ENCODE results near the gene NXPH4. TPM values are rescaled to one million over a fixed set of nuclear protein-coding genes. Genes with fewer than 3 reads are reported as not detected.

The NXPH4 gene
- total RNA-seq, 2 donors from 2014 or later = 0.81 TPM; not detected in 1

DNA sequence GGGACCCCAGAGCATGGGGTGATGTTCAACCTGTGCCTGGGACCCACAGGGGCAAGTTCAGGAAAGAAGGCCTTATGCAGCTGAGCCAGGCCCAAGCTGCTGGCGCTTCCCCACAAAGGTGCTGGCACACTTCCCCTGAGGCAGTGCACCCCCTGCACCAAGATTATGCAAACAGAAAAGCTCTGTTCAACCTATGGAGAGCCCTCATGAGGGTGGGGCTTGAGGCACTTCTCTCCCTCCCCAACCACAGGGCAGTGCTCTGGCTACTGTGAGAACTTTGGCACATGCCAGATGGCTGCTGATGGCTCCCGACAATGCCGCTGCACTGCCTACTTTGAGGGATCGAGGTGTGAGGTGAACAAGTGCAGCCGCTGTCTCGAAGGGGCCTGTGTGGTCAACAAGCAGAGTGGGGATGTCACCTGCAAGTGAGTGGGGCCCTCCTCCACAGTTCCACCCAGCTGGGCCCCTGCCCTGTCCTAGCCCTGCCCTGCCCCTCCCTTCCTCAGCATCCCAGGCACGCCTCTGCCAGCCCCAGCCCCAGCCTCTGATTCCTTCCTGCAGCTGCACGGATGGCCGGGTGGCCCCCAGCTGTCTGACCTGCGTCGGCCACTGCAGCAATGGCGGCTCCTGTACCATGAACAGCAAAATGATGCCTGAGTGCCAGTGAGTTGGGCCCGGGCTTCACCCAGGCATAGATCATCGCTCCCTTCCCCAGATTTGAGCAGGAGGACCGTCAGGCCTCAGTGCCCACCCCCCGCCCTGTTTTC lies 5.5 kb upstream of the NXPH4 start:
- H3K27me3 ChIP-seq (replicated peaks; ENCODE audit: insufficient read depth) = no peaks in the 10 kb centered on the region
- H3K4me3 ChIP-seq = no peak overlapping the region
- no peaks in the 10 kb centered on the region for H3K9me3 ChIP-seq
- peaks cover 56% of the 10 kb centered on the region for H3K36me3 ChIP-seq
- no peak for DNase-seq (ENCODE audit: low spot score)
- H3K4me1 ChIP-seq (ENCODE audit: control insufficient read depth in 1 of 2, low read depth in 2 of 2) = peaks cover 13 to 54% of the 10 kb centered on the region in 2 donors
- H3K27ac ChIP-seq = peak overlapping the region; percentile 59 to 71
- ATAC-seq (ENCODE audit: insufficient number of reproducible peaks, low FRiP score, low read depth) = no peak
- TF ChIP-seq, protein P1, sequence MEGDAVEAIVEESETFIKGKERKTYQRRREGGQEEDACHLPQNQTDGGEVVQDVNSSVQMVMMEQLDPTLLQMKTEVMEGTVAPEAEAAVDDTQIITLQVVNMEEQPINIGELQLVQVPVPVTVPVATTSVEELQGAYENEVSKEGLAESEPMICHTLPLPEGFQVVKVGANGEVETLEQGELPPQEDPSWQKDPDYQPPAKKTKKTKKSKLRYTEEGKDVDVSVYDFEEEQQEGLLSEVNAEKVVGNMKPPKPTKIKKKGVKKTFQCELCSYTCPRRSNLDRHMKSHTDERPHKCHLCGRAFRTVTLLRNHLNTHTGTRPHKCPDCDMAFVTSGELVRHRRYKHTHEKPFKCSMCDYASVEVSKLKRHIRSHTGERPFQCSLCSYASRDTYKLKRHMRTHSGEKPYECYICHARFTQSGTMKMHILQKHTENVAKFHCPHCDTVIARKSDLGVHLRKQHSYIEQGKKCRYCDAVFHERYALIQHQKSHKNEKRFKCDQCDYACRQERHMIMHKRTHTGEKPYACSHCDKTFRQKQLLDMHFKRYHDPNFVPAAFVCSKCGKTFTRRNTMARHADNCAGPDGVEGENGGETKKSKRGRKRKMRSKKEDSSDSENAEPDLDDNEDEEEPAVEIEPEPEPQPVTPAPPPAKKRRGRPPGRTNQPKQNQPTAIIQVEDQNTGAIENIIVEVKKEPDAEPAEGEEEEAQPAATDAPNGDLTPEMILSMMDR (IDR thresholded peaks at IDR 0.05) = no peak

DNA sequence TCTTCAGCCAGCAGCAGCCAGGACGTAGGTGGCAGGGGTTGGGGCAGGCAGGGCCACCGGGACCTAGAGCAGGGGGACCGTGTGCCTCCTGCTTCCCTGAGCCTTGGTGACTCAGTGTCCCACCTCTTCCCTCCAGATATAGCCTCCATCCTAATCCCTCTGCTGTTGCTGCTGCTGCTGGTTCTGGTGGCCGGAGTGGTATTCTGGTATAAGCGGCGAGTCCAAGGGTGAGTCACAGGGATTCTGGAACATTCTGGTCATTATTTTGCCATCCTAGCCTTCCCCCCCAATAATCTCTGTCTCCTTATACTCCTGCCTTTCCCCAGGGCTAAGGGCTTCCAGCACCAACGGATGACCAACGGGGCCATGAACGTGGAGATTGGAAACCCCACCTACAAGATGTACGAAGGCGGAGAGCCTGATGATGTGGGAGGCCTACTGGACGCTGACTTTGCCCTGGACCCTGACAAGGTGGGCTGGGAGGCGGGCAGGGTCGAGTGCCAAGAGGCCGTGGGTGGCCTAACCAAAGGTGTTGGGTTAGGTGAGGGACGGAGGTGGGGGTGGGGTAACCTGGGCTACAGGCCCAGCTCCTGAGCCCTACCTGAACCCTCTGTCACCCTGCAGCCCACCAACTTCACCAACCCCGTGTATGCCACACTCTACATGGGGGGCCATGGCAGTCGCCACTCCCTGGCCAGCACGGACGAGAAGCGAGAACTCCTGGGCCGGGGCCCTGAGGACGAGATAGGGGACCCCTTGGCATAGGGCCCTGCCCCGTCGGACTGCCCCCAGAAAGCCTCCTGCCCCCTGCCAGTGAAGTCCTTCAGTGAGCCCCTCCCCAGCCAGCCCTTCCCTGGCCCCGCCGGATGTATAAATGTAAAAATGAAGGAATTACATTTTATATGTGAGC lies 4.5 kb upstream of the NXPH4 start:
- TF ChIP-seq, protein P1 (IDR thresholded peaks at IDR 0.05) = no peak
- Histone ChIP-seq H3K27ac (peak overlapping the region; percentile 59 to 71), H3K27me3 (replicated peaks; ENCODE audit: insufficient read depth) (no peaks in the 10 kb centered on the region), H3K4me3 (no peak overlapping the region), H3K36me3 (peaks cover 47% of the 10 kb centered on the region), H3K9me3 (no peaks in the 10 kb centered on the region), H3K4me1 (ENCODE audit: control insufficient read depth in 1 of 2, low read depth in 2 of 2) (peaks cover 18 to 62% of the 10 kb centered on the region in 2 donors)
- ATAC-seq (ENCODE audit: insufficient number of reproducible peaks, low FRiP score, low read depth) (no peak), DNase-seq (ENCODE audit: low spot score) (no peak)

DNA sequence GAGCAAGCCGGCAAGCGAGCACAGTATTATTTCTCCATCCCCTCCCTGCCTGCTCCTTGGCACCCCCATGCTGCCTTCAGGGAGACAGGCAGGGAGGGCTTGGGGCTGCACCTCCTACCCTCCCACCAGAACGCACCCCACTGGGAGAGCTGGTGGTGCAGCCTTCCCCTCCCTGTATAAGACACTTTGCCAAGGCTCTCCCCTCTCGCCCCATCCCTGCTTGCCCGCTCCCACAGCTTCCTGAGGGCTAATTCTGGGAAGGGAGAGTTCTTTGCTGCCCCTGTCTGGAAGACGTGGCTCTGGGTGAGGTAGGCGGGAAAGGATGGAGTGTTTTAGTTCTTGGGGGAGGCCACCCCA lies 3.9 kb upstream of the NXPH4 start:
- no peak overlapping the region for H3K4me3 ChIP-seq
- peak overlapping the region; percentile 59 to 71 for H3K27ac ChIP-seq
- TF ChIP-seq, protein P1 (IDR thresholded peaks at IDR 0.05) = no peak
- peaks cover 20 to 68% of the 10 kb centered on the region in 2 donors for H3K4me1 ChIP-seq (ENCODE audit: control insufficient read depth in 1 of 2, low read depth in 2 of 2)
- peaks cover 42% of the 10 kb centered on the region for H3K36me3 ChIP-seq
- no peak for ATAC-seq (ENCODE audit: insufficient number of reproducible peaks, low FRiP score, low read depth)
- no peaks in the 10 kb centered on the region for H3K27me3 ChIP-seq (replicated peaks; ENCODE audit: insufficient read depth)
- no peak for DNase-seq (ENCODE audit: low spot score)
- no peaks in the 10 kb centered on the region for H3K9me3 ChIP-seq

DNA sequence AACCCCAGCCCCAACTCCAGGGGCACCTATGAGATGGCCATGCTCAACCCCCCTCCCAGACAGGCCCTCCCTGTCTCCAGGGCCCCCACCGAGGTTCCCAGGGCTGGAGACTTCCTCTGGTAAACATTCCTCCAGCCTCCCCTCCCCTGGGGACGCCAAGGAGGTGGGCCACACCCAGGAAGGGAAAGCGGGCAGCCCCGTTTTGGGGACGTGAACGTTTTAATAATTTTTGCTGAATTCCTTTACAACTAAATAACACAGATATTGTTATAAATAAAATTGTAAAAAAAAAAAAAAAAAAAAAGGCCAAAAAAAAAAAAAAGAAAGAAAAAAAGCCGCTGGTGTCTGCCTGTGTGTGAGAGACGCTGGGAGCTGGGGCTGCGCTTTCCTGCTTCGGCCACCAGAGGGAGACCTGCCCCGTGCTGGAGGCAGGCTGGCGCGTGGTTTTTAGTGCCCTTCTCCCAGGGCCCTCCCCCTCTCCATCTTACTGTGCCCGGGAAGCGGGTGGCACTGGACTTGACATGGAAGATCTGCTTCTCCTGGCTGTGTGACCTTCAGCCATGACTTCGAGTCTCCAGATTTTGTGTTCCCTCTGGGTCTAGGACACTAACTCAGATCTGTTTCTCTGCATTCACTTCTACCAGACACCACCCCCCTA lies 3.4 kb upstream of the NXPH4 start:
- peak; percentile 63 for ATAC-seq (ENCODE audit: insufficient number of reproducible peaks, low FRiP score, low read depth)
- H3K4me1 ChIP-seq (ENCODE audit: control insufficient read depth in 1 of 2, low read depth in 2 of 2) = peaks cover 20 to 66% of the 10 kb centered on the region in 2 donors

More for the DNA sequence above, 3.4 kb upstream of the NXPH4 start:
- peak overlapping the region; percentile 59 to 71 for H3K27ac ChIP-seq
- no peaks in the 10 kb centered on the region for H3K27me3 ChIP-seq (replicated peaks; ENCODE audit: insufficient read depth)
- DNase-seq (ENCODE audit: low spot score) = peak; percentile 81
- H3K36me3 ChIP-seq = peaks cover 37% of the 10 kb centered on the region
- no peaks in the 10 kb centered on the region for H3K9me3 ChIP-seq
- TF ChIP-seq, protein P1 (IDR thresholded peaks at IDR 0.05) = peak; percentile 89
- H3K4me3 ChIP-seq = no peak overlapping the region
